H1 (cell line): ENCODE results near the gene RCAN2. TPM values are rescaled to one million over a fixed set of nuclear protein-coding genes. Genes with fewer than 3 reads are reported as not detected.

Experiments used
- CEBPB ChIP-seq: IDR thresholded peaks from 2 replicates; pipeline ENCODE4 v1.6.1; 2012; ENCODE audit warnings: low read depth, low read length
- HDAC6 ChIP-seq: IDR thresholded peaks from one replicate; pipeline ENCODE4 v1.7.1; 2012; ENCODE audit warnings: low read depth, mild to moderate bottlenecking, inconsistent platforms, low read length, moderate library complexity
- PHF8 ChIP-seq: fragments of 200-600 bp; sonication (generic); conservative IDR thresholded peaks from 2 replicates; pipeline ENCODE4 v1.7.1; 2012; ENCODE audit warnings: low read depth, mild to moderate bottlenecking, inconsistent platforms, low read length, moderate library complexity
- POLR2AphosphoS5 ChIP-seq: IDR thresholded peaks from 2 replicates; pipeline ENCODE4 v1.6.1; 2011; ENCODE audit warnings: low read depth, low read length
- SIN3A ChIP-seq, 2 experiments: IDR thresholded peaks in 1 of 2; conservative IDR thresholded peaks in 1 of 2; 2 replicates each; pipeline ENCODE4 v1.6.1; 2011 to 2012; ENCODE audit warnings: low read length in 2 of 2, improper control_type of control experiment in 1 of 2, low read depth in 1 of 2, mild to moderate bottlenecking in 1 of 2
- SIX5 ChIP-seq: IDR thresholded peaks from 2 replicates; pipeline ENCODE4 v1.6.1; 2011; ENCODE audit warnings: mild to moderate bottlenecking, low read depth, low read length
- polyA plus RNA-seq, 7 experiments: library from polyadenylated mRNA; depleted of rRNA in 3 of 7; stranded (reverse) in 5 of 7; unstranded in 2 of 7; fragments of >200 nt in 5 of 7; fragments of 200-250 nt in 2 of 7; gene quantifications; 1 replicate in 5 of 7; 2 replicates in 1 of 7; 4 replicates in 1 of 7; pipeline versions ENCODE4 v1.2.1 to v1.2.3, GENCODE V29; 2011 to 2013; ENCODE audit warnings: missing spikeins in 2 of 7, mixed read lengths in 2 of 7
- total RNA-seq: library from RNA; stranded (reverse); fragmentation: NEBNext Ultra II Directional; extraction: Animal tissue kit (Norgen Biotek cat#: 25700); gene quantifications from 2 replicates; pipeline ENCODE4 v1.2.1, GENCODE V29; 2021
- TF ChIP-seq, protein P1 (sequence below): fragments of 300-600 bp; sonication (generic); IDR thresholded peaks from 2 replicates; pipeline ENCODE4 v1.7.1; 2012; ENCODE audit warnings: low read length, moderate library complexity, mild to moderate bottlenecking, inconsistent platforms; ENCODE audit not compliant: insufficient replicate concordance
- TF ChIP-seq, protein P2 (sequence below): IDR thresholded peaks from 2 replicates; pipeline ENCODE4 v1.6.1; 2012; ENCODE audit warnings: inconsistent platforms
- TF ChIP-seq, protein P3 (sequence below): IDR thresholded peaks from 2 replicates; pipeline ENCODE4 v1.6.1; 2012; ENCODE audit warnings: inconsistent platforms

The RCAN2 gene
- total and polyA plus RNA-seq, 2 of the 8 experiments (the other 6 are each of a cell fraction or from before 2014, with no cell fraction given): 5.0 to 8.5 TPM

DNA sequence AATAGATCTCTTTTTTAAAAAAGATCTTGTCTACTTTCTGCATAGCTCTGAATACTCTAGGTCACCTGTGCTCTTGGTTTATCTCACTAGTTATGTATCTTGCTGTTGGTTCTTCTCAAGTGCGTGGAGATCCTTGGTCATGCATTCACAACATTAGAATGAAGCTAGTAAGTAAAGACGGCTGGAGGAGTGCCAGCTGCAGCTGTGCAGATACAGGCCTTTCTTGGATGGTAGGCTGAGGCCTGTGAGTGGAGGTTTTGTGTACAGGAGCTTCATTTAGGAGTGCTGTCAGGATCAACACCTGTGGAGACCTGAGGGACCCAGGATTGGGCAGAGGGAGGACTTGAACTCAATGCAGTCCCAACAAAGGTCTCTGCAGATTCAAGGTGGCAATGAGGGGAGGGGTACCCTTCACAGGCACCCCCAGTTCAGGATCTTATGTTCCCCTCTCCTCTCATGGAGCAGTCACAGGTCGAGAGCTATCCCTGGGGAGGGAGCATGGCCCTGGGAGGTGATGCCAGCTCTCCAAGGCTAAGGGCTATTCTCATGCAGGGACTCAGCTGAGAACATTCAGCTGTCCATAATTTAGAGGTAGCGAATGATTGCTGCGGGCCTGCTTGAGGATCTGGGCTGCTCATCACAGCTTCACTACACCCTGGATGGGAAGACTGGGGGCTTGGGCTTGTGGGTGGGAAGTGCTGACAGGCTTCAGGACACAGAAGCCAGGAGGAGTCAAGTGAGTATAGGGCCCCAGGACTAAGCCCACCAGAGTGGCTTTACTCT lies 221.6 kb downstream of the RCAN2 start (continued):
- TF ChIP-seq, protein P1, sequence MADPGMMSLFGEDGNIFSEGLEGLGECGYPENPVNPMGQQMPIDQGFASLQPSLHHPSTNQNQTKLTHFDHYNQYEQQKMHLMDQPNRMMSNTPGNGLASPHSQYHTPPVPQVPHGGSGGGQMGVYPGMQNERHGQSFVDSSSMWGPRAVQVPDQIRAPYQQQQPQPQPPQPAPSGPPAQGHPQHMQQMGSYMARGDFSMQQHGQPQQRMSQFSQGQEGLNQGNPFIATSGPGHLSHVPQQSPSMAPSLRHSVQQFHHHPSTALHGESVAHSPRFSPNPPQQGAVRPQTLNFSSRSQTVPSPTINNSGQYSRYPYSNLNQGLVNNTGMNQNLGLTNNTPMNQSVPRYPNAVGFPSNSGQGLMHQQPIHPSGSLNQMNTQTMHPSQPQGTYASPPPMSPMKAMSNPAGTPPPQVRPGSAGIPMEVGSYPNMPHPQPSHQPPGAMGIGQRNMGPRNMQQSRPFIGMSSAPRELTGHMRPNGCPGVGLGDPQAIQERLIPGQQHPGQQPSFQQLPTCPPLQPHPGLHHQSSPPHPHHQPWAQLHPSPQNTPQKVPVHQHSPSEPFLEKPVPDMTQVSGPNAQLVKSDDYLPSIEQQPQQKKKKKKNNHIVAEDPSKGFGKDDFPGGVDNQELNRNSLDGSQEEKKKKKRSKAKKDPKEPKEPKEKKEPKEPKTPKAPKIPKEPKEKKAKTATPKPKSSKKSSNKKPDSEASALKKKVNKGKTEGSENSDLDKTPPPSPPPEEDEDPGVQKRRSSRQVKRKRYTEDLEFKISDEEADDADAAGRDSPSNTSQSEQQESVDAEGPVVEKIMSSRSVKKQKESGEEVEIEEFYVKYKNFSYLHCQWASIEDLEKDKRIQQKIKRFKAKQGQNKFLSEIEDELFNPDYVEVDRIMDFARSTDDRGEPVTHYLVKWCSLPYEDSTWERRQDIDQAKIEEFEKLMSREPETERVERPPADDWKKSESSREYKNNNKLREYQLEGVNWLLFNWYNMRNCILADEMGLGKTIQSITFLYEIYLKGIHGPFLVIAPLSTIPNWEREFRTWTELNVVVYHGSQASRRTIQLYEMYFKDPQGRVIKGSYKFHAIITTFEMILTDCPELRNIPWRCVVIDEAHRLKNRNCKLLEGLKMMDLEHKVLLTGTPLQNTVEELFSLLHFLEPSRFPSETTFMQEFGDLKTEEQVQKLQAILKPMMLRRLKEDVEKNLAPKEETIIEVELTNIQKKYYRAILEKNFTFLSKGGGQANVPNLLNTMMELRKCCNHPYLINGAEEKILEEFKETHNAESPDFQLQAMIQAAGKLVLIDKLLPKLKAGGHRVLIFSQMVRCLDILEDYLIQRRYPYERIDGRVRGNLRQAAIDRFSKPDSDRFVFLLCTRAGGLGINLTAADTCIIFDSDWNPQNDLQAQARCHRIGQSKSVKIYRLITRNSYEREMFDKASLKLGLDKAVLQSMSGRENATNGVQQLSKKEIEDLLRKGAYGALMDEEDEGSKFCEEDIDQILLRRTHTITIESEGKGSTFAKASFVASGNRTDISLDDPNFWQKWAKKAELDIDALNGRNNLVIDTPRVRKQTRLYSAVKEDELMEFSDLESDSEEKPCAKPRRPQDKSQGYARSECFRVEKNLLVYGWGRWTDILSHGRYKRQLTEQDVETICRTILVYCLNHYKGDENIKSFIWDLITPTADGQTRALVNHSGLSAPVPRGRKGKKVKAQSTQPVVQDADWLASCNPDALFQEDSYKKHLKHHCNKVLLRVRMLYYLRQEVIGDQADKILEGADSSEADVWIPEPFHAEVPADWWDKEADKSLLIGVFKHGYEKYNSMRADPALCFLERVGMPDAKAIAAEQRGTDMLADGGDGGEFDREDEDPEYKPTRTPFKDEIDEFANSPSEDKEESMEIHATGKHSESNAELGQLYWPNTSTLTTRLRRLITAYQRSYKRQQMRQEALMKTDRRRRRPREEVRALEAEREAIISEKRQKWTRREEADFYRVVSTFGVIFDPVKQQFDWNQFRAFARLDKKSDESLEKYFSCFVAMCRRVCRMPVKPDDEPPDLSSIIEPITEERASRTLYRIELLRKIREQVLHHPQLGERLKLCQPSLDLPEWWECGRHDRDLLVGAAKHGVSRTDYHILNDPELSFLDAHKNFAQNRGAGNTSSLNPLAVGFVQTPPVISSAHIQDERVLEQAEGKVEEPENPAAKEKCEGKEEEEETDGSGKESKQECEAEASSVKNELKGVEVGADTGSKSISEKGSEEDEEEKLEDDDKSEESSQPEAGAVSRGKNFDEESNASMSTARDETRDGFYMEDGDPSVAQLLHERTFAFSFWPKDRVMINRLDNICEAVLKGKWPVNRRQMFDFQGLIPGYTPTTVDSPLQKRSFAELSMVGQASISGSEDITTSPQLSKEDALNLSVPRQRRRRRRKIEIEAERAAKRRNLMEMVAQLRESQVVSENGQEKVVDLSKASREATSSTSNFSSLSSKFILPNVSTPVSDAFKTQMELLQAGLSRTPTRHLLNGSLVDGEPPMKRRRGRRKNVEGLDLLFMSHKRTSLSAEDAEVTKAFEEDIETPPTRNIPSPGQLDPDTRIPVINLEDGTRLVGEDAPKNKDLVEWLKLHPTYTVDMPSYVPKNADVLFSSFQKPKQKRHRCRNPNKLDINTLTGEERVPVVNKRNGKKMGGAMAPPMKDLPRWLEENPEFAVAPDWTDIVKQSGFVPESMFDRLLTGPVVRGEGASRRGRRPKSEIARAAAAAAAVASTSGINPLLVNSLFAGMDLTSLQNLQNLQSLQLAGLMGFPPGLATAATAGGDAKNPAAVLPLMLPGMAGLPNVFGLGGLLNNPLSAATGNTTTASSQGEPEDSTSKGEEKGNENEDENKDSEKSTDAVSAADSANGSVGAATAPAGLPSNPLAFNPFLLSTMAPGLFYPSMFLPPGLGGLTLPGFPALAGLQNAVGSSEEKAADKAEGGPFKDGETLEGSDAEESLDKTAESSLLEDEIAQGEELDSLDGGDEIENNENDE: no peak
- TF ChIP-seq, protein P2, sequence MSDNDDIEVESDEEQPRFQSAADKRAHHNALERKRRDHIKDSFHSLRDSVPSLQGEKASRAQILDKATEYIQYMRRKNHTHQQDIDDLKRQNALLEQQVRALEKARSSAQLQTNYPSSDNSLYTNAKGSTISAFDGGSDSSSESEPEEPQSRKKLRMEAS: no peak
- TF ChIP-seq CEBPB: no peak
- TF ChIP-seq POLR2AphosphoS5: no peak
- TF ChIP-seq SIX5: no peak
- TF ChIP-seq PHF8: no peak
- no peak for TF ChIP-seq SIN3A (conservative IDR thresholded peaks at IDR 0.05 in 1 of 2, IDR thresholded peaks at IDR 0.05 in 1 of 2; ENCODE audit: low read depth in 1 of 2, low read length in 2 of 2)
- TF ChIP-seq HDAC6: no peak
- TF ChIP-seq, protein P3, sequence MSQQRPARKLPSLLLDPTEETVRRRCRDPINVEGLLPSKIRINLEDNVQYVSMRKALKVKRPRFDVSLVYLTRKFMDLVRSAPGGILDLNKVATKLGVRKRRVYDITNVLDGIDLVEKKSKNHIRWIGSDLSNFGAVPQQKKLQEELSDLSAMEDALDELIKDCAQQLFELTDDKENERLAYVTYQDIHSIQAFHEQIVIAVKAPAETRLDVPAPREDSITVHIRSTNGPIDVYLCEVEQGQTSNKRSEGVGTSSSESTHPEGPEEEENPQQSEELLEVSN: no peak
- TF ChIP-seq, all 59 proteins: peak for 0
